SKM-1 treated with dmso at 0.1 percent for 144 hours (cell line): ENCODE measurements around the gene NUTM1.
"Not testable (repeated sequence)": the region's sequence is repeated elsewhere in the genome, so short reads cannot be mapped to it uniquely, and the experiment has no call there.

Source experiments
- DNase-seq: peaks from one replicate; lab custom pipeline; 2025; ENCODE audit not compliant: unreplicated experiment; lab: John Stamatoyannopoulos, UW

Gene NUTM1

GRCh38 chr15:34365091-34365825 lies 22.1 kb downstream of the NUTM1 start:
- no peak for DNase-seq

- no peak for DNase-seq
These were observed 22.7 kb downstream of the NUTM1 start for GRCh38 chr15:34365836-34366235.

- DNase-seq = peak; percentile 32
These were observed 23.4 kb downstream of the NUTM1 start for GRCh38 chr15:34366271-34367065.

- peak; percentile 83 for DNase-seq
These were observed 24.3 kb downstream of the NUTM1 start, which contains the start of gene LPCAT4 for GRCh38 chr15:34367101-34368081. Gene LPCAT4 (minus strand): TSS chr15:34367196. CDS start chr15:34367100, 96 bp downstream.

- no peak for DNase-seq
These were observed 27.0 kb downstream of the NUTM1 start for GRCh38 chr15:34370129-34370528.

- no peak for DNase-seq
These were observed 27.5 kb downstream of the NUTM1 start for GRCh38 chr15:34370643-34371042.

- DNase-seq = no peak
These were observed 30.8 kb downstream of the NUTM1 start for GRCh38 chr15:34373951-34374350.

- DNase-seq = no peak
These were observed 31.7 kb downstream of the NUTM1 start for GRCh38 chr15:34374816-34375215.

GRCh38 chr15:34375541-34375940 lies 32.4 kb downstream of the NUTM1 start:
- DNase-seq = not testable (repeated sequence)

- DNase-seq = no peak
These were observed 33.7 kb downstream of the NUTM1 start for GRCh38 chr15:34376856-34377255.

GRCh38 chr15:34380491-34380890 lies 37.4 kb downstream of the NUTM1 start:
- not testable (repeated sequence) for DNase-seq

- not testable (repeated sequence) for DNase-seq
These were observed 38.9 kb downstream of the NUTM1 start for GRCh38 chr15:34381829-34382521.

- not testable (repeated sequence) for DNase-seq
These were observed 46.5 kb downstream of the NUTM1 start for GRCh38 chr15:34389594-34390086.

- DNase-seq = not testable (repeated sequence)
These were observed 49.9 kb downstream of the NUTM1 start for GRCh38 chr15:34392981-34393380.

GRCh38 chr15:34397637-34398259 lies 54.6 kb downstream of the NUTM1 start:
- DNase-seq = not testable (repeated sequence)

- not testable (repeated sequence) for DNase-seq
These were observed 60.1 kb downstream of the NUTM1 start for GRCh38 chr15:34403160-34403598.

GRCh38 chr15:34403899-34404298 lies 60.8 kb downstream of the NUTM1 start:
- DNase-seq = not testable (repeated sequence)
